Trophoblast cell (in vitro differentiated cells and primary cell): ENCODE measurements around the gene ENPP3.

ENCODE experiments used
- DNase-seq, 2 donors: peaks; one replicate each; pipeline ENCODE4 v3.0.0-alpha.2; 2016
- H2AFZ ChIP-seq: 2 replicates; pipeline ENCODE4 v1.6.1; 2013; ENCODE audit warnings: low read length, moderate library complexity, mild to moderate bottlenecking; ENCODE audit not compliant: insufficient read depth, poor library complexity
- H2AK5ac ChIP-seq: 2 replicates; pipeline ENCODE4 v1.6.1; 2013; ENCODE audit warnings: mild to moderate bottlenecking, low read length
- H2BK120ac ChIP-seq: 2 replicates; pipeline ENCODE4 v1.6.1; 2013; ENCODE audit warnings: low read length, mild to moderate bottlenecking, moderate library complexity; ENCODE audit not compliant: insufficient read depth, poor library complexity
- H2BK12ac ChIP-seq: 2 replicates; pipeline ENCODE4 v1.6.1; 2013; ENCODE audit warnings: mild to moderate bottlenecking, low read length, moderate library complexity
- H2BK5ac ChIP-seq: 2 replicates; pipeline ENCODE4 v1.6.1; 2013; ENCODE audit warnings: low read length, low read depth, moderate library complexity, mild to moderate bottlenecking; ENCODE audit not compliant: poor library complexity
- H3K14ac ChIP-seq: 2 replicates; pipeline ENCODE4 v1.6.1; 2013; ENCODE audit warnings: mild to moderate bottlenecking, low read length
- H3K18ac ChIP-seq: 2 replicates; pipeline ENCODE4 v1.6.1; 2013; ENCODE audit warnings: mild to moderate bottlenecking, low read length
- H3K23ac ChIP-seq: 2 replicates; pipeline ENCODE4 v1.6.1; 2013; ENCODE audit warnings: low read length
- H3K27ac ChIP-seq: 2 replicates; pipeline ENCODE4 v1.5.1; 2013; ENCODE audit warnings: low read depth, mild to moderate bottlenecking, inconsistent platforms, low read length, moderate library complexity
- H3K27me3 ChIP-seq: 2 replicates; pipeline ENCODE4 v1.6.1; 2013; ENCODE audit warnings: inconsistent platforms, mild to moderate bottlenecking, low read length, moderate library complexity; ENCODE audit not compliant: insufficient read depth
- H3K36me3 ChIP-seq, 2 experiments: 1 replicate in 1 of 2; 2 replicates in 1 of 2; pipeline ENCODE4 v1.6.1; 2013; ENCODE audit warnings: low read length in 2 of 2, mild to moderate bottlenecking in 2 of 2, moderate library complexity in 1 of 2; ENCODE audit not compliant: insufficient read depth in 2 of 2, control insufficient read depth in 1 of 2
- H3K4ac ChIP-seq: 2 replicates; pipeline ENCODE4 v1.6.1; 2013; ENCODE audit warnings: low read depth, mild to moderate bottlenecking, low read length, moderate library complexity
- H3K4me1 ChIP-seq, 2 experiments: 1 replicate in 1 of 2; 2 replicates in 1 of 2; pipeline ENCODE4 v1.6.1; 2013; ENCODE audit warnings: low read length in 2 of 2, mild to moderate bottlenecking in 2 of 2, moderate library complexity in 1 of 2; ENCODE audit not compliant: insufficient read depth in 2 of 2, control insufficient read depth in 1 of 2
- H3K4me2 ChIP-seq: 2 replicates; pipeline ENCODE4 v1.6.1; 2013; ENCODE audit warnings: inconsistent platforms, mild to moderate bottlenecking, low read length, moderate library complexity
- H3K4me3 ChIP-seq: 2 replicates; pipeline ENCODE4 v1.5.1; 2013; ENCODE audit warnings: mild to moderate bottlenecking, low read depth, low read length, inconsistent platforms
- H3K79me1 ChIP-seq: one replicate; pipeline ENCODE4 v1.6.1; 2013; ENCODE audit warnings: low read length
- H3K79me2 ChIP-seq: 2 replicates; pipeline ENCODE4 v1.6.1; 2013; ENCODE audit warnings: low read length, mild to moderate bottlenecking; ENCODE audit not compliant: control insufficient read depth, insufficient read depth, poor library complexity
- H3K9ac ChIP-seq: 2 replicates; pipeline ENCODE4 v1.6.1; 2013; ENCODE audit warnings: mild to moderate bottlenecking, low read length
- H3K9me3 ChIP-seq: 2 replicates; pipeline ENCODE4 v1.6.1; 2013; ENCODE audit warnings: low read depth, mild to moderate bottlenecking, control low read depth, inconsistent platforms, low read length; ENCODE audit not compliant: insufficient read depth
- H4K12ac ChIP-seq: 2 replicates; pipeline ENCODE4 v1.6.1; 2013; ENCODE audit warnings: low read depth, mild to moderate bottlenecking, low read length, moderate library complexity
- H4K8ac ChIP-seq: 2 replicates; pipeline ENCODE4 v1.6.1; 2013; ENCODE audit warnings: low read depth, mild to moderate bottlenecking, low read length, moderate library complexity
- H4K91ac ChIP-seq: one replicate; pipeline ENCODE4 v1.6.1; 2013; ENCODE audit warnings: low read depth, mild to moderate bottlenecking, low read length, moderate library complexity
- WGBS: extraction: QIAGEN DNeasy Blood & Tissue Kit; methylation state at CpG from one replicate; pipeline ENCODE4 v1.1.7; 2013; ENCODE audit warnings: missing lambda C conversion rate; ENCODE audit not compliant: insufficient read length, insufficient coverage; ENCODE audit errors: extremely low coverage; 5-methylcytosine and 5-hydroxymethylcytosine counted together

The ENPP3 gene

DNA sequence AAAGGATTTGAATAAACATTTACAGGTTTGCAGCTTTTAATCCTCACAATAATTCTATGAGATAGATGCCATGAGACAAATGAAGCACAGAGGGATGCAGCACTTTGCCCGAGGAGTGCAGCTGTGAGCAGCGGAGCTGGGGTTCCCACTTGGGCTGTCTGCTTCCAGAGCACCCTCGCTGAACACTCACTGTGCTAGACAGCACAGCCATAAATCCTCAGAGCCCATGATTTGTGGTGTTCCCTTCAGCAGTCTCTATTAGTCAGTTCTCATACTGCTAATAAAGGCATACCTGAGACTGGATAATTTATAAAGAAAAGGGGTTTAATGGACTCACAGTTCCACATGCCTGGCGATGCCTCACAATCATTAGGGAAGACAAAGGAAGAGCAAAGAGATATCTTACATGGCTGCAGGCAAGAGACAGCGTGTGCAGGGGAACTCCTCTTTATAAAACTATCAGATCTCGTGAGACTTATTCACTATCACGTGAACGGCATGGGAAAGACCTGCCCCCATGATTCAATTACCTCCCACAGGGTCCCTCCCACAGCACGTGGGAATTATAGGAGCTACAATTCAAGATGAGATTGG is 99.0 kb downstream of the ENPP3 start:
- H3K27me3 ChIP-seq = no peaks in the 10 kb centered on the region
- no peaks in the 10 kb centered on the region for H3K79me1 ChIP-seq
- H3K79me2 ChIP-seq = no peaks in the 10 kb centered on the region
- no peak overlapping the region for H4K12ac ChIP-seq
- H3K36me3 ChIP-seq = no peaks in the 10 kb centered on the region
- H3K4me1 ChIP-seq = no peaks in the 10 kb centered on the region
- H2BK5ac ChIP-seq = no peak overlapping the region
- H3K4ac ChIP-seq = no peak overlapping the region
- H2BK120ac ChIP-seq = no peak overlapping the region
- no peak overlapping the region for H2AK5ac ChIP-seq
- H3K4me2 ChIP-seq = no peak overlapping the region
- H4K8ac ChIP-seq = no peak overlapping the region
- H3K18ac ChIP-seq = no peak overlapping the region
- no peak overlapping the region for H2BK12ac ChIP-seq
- H4K91ac ChIP-seq = no peak overlapping the region
- no peak overlapping the region for H3K4me3 ChIP-seq
- no peak overlapping the region for H3K14ac ChIP-seq
- no peak overlapping the region for H3K27ac ChIP-seq
- no CpG with 5 or more reads among the region's 9 CpGs for WGBS
- no peak overlapping the region for H3K9ac ChIP-seq
- no peak overlapping the region for H2AFZ ChIP-seq
- H3K23ac ChIP-seq = no peak overlapping the region
- H3K9me3 ChIP-seq = no peaks in the 10 kb centered on the region
- no peak for DNase-seq

GRCh38 chr6:131736811-131737210 is 99.7 kb downstream of the ENPP3 start:
- Histone ChIP-seq H2BK12ac (no peak overlapping the region), H3K27me3 (no peaks in the 10 kb centered on the region), H3K79me1 (no peaks in the 10 kb centered on the region), H3K36me3 (no peaks in the 10 kb centered on the region), H4K91ac (no peak overlapping the region), H2AK5ac (no peak overlapping the region), H3K27ac (no peak overlapping the region), H2BK120ac (no peak overlapping the region), H2AFZ (no peak overlapping the region), H3K4me2 (no peak overlapping the region), H3K4me3 (no peak overlapping the region), H3K14ac (no peak overlapping the region), H3K4me1 (no peaks in the 10 kb centered on the region), H4K12ac (no peak overlapping the region), H3K4ac (no peak overlapping the region), H2BK5ac (no peak overlapping the region), H3K18ac (no peak overlapping the region), H3K79me2 (no peaks in the 10 kb centered on the region), H3K9me3 (no peaks in the 10 kb centered on the region), H4K8ac (no peak overlapping the region), H3K23ac (no peak overlapping the region), H3K9ac (no peak overlapping the region)
- no CpG with 5 or more reads among the region's 1 CpG for WGBS
- DNase-seq = no peak

DNA sequence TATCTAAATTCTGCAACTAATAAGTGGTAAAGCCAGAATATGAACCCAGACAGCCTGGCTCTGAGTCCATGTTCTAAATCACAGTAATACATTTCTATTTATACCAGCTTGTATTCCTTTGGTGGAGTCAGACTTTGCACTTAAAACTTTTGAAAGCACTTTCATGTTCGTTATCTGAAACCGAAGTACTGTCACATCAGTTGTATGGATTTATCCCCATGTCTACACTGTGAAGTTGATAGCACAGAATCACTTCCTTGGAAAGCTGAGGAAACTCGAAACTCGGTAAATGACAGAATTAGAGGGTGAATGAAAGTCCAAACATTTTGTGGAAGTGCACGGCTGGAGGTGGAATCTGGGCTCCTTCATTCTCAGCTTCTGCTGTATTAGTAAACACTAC is 102.0 kb downstream of the ENPP3 start:
- no peak overlapping the region for H3K14ac ChIP-seq
- H2AFZ ChIP-seq = no peak overlapping the region
- no peak overlapping the region for H4K12ac ChIP-seq
- H3K4ac ChIP-seq = no peak overlapping the region
- no peak overlapping the region for H3K9ac ChIP-seq
- no peaks in the 10 kb centered on the region for H3K79me1 ChIP-seq
- H4K91ac ChIP-seq = no peak overlapping the region
- H2AK5ac ChIP-seq = no peak overlapping the region
- no peak overlapping the region for H3K27ac ChIP-seq
- no peak overlapping the region for H2BK120ac ChIP-seq
- H2BK5ac ChIP-seq = no peak overlapping the region
- no peaks in the 10 kb centered on the region for H3K36me3 ChIP-seq
- no CpG with 5 or more reads among the region's 5 CpGs for WGBS
- no peak overlapping the region for H3K4me2 ChIP-seq
- no peaks in the 10 kb centered on the region for H3K9me3 ChIP-seq
- H3K18ac ChIP-seq = no peak overlapping the region
- H3K4me3 ChIP-seq = no peak overlapping the region
- no peak overlapping the region for H3K23ac ChIP-seq
- DNase-seq = no peak
- no peaks in the 10 kb centered on the region for H3K4me1 ChIP-seq
- H4K8ac ChIP-seq = no peak overlapping the region
- no peaks in the 10 kb centered on the region for H3K79me2 ChIP-seq
- no peak overlapping the region for H2BK12ac ChIP-seq
- no peaks in the 10 kb centered on the region for H3K27me3 ChIP-seq

GRCh38 chr6:131740161-131740560 is 103.1 kb downstream of the ENPP3 start:
- Histone ChIP-seq H3K4ac (no peak overlapping the region), H3K18ac (no peak overlapping the region), H2BK12ac (no peak overlapping the region), H3K79me1 (no peaks in the 10 kb centered on the region), H2BK5ac (no peak overlapping the region), H2BK120ac (no peak overlapping the region), H3K4me3 (no peak overlapping the region), H3K4me1 (no peaks in the 10 kb centered on the region), H3K9me3 (no peaks in the 10 kb centered on the region), H3K79me2 (no peaks in the 10 kb centered on the region), H2AFZ (no peak overlapping the region), H3K14ac (no peak overlapping the region), H4K8ac (no peak overlapping the region), H3K9ac (no peak overlapping the region), H2AK5ac (no peak overlapping the region), H4K91ac (no peak overlapping the region), H3K4me2 (no peak overlapping the region), H3K27me3 (no peaks in the 10 kb centered on the region), H3K27ac (no peak overlapping the region), H3K23ac (no peak overlapping the region), H3K36me3 (no peaks in the 10 kb centered on the region), H4K12ac (no peak overlapping the region)
- DNase-seq = no peak
- no CpG with 5 or more reads among the region's 4 CpGs for WGBS
